CD4-positive, alpha-beta memory T cell (primary cell): ENCODE results near the gene TCF4. TPM values are rescaled to one million over a fixed set of nuclear protein-coding genes. Genes with fewer than 3 reads are reported as not detected.

Experiments
- CTCF ChIA-PET: fragments of 350-600 bp; sonication (Branson Sonifier 250); formaldehyde crosslinking; loops from one replicate; lab custom pipeline; 2021; ENCODE audit warnings: inconsistent platforms; ENCODE audit not compliant: partially characterized antibody; lab: Charles Lee
- POLR2A ChIA-PET: fragments of 350-600 bp; sonication (Branson Sonifier 250); formaldehyde crosslinking; loops from one replicate; lab custom pipeline; 2021; ENCODE audit not compliant: partially characterized antibody; lab: Charles Lee
- DNase-seq, 5 donors: peaks; one replicate each; pipeline versions ENCODE4 v3.0.0 to v3.0.0-alpha.2; 2020 to 2022; ENCODE audit warnings: mixed read lengths in 1 of 5
- H3K27ac ChIP-seq: one replicate; pipeline ENCODE4 v1.7.0; 2013; ENCODE audit warnings: low read depth, low read length
- H3K27me3 ChIP-seq: 2 replicates; pipeline ENCODE4 v1.7.0; 2013; ENCODE audit warnings: mild to moderate bottlenecking, low read length, moderate library complexity; ENCODE audit not compliant: insufficient read depth
- H3K36me3 ChIP-seq: 2 replicates; pipeline ENCODE4 v1.7.0; 2013; ENCODE audit warnings: mild to moderate bottlenecking, low read length, moderate library complexity; ENCODE audit not compliant: insufficient read depth
- H3K4me1 ChIP-seq: 2 replicates; pipeline ENCODE4 v1.7.0; 2013; ENCODE audit warnings: mild to moderate bottlenecking, low read length, moderate library complexity; ENCODE audit not compliant: insufficient read depth
- H3K4me3 ChIP-seq, 2 donors: one replicate each; pipeline ENCODE4 v1.7.0; 2013; ENCODE audit warnings: low read length in 2 of 2, mild to moderate bottlenecking in 1 of 2
- H3K9me3 ChIP-seq, 2 donors: one replicate each; pipeline ENCODE4 v1.7.0; 2013; ENCODE audit warnings: low read length in 2 of 2, control low read depth in 1 of 2; ENCODE audit not compliant: control insufficient read depth in 1 of 2
- H3K27ac Mint-ChIP-seq, 7 donors: one replicate each; pipeline ENCODE4 v1.8.0; 2020 to 2021; ENCODE audit warnings: mixed read lengths in 7 of 7, mild to moderate bottlenecking in 6 of 7, inconsistent platforms in 3 of 7, moderate library complexity in 3 of 7
- H3K27me3 Mint-ChIP-seq, 2 donors: one replicate each; pipeline ENCODE4 v1.8.0; 2020 to 2021; ENCODE audit warnings: mixed read lengths in 2 of 2
- H3K36me3 Mint-ChIP-seq, 2 donors: one replicate each; pipeline ENCODE4 v1.8.0; 2020 to 2021; ENCODE audit warnings: mixed read lengths in 2 of 2, inconsistent platforms in 1 of 2, mild to moderate bottlenecking in 1 of 2
- H3K4me1 Mint-ChIP-seq, 4 donors: one replicate each; pipeline ENCODE4 v1.8.0; 2020 to 2021; ENCODE audit warnings: mixed read lengths in 4 of 4, mild to moderate bottlenecking in 1 of 4
- H3K4me3 Mint-ChIP-seq, 8 donors: one replicate each; pipeline ENCODE4 v1.8.0; 2020 to 2021; ENCODE audit warnings: mixed read lengths in 8 of 8, mild to moderate bottlenecking in 7 of 8, moderate library complexity in 6 of 8, inconsistent platforms in 3 of 8
- H3K9me3 Mint-ChIP-seq, 8 donors: one replicate each; pipeline ENCODE4 v1.8.0; 2020 to 2021; ENCODE audit warnings: mixed read lengths in 8 of 8, mild to moderate bottlenecking in 5 of 8, inconsistent platforms in 3 of 8, moderate library complexity in 1 of 8
- intact Hi-C: fragments of 100-400 bp; cut with micrococcal nuclease; formaldehyde crosslinking; loops from one replicate; pipeline ENCODE4 v1.15.1; 2023
- polyA plus RNA-seq, 2 donors: library from polyadenylated mRNA; unstranded; fragments of 300-500 nt; fragmentation: Illumina TruSeq; gene quantifications; one replicate each; pipeline ENCODE4 v1.2.3, GENCODE V29; 2021
- total RNA-seq, 2 experiments: library from RNA; stranded (reverse); gene quantifications; one replicate each; pipeline ENCODE4 v1.2.3, GENCODE V29; 2021

The TCF4 gene
- total and polyA plus RNA-seq, 4 experiments from 2014 or later = 0.11 to 2.2 (median 0.76) TPM

DNA sequence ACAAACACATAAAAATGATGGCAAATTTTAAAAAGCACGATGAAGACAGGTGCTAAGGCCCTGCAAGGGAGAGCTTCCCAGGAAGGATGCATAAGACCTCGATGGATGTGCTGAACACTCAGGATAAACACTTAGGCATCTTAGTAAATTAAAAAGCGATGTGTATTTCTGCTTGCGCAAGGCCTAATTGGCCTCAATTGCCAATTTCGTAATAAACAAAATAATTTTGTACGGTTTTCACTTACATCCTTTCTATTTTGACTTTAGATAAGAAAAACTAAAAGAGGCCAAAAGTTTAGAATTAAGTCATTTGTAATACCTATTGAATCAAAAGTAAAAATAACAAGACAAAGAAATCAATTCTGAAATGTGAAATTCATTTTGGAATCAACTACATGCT is 189.1 kb downstream of the TCF4 start:
- Histone ChIP-seq H3K27ac (no peak overlapping the region), H3K4me1 (no peaks in the 10 kb centered on the region), H3K27me3 (no peaks in the 10 kb centered on the region), H3K4me3 (no peak overlapping the region), H3K36me3 (no peaks in the 10 kb centered on the region), H3K9me3 (no peaks in the 10 kb centered on the region)
- Mint-ChIP-seq H3K36me3 (no peaks in the 10 kb centered on the region), H3K4me3 (no peak overlapping the region), H3K4me1 (no peaks in the 10 kb centered on the region), H3K27ac (no peak overlapping the region), H3K9me3 (peaks cover 0 to 2% (median 0%) of the 10 kb centered on the region in 8 donors), H3K27me3 (no peaks in the 10 kb centered on the region)
- CTCF ChIA-PET = no interaction called here
- DNase-seq = no peak
- intact Hi-C loops = no loop called here
- POLR2A ChIA-PET = no interaction called here

DNA sequence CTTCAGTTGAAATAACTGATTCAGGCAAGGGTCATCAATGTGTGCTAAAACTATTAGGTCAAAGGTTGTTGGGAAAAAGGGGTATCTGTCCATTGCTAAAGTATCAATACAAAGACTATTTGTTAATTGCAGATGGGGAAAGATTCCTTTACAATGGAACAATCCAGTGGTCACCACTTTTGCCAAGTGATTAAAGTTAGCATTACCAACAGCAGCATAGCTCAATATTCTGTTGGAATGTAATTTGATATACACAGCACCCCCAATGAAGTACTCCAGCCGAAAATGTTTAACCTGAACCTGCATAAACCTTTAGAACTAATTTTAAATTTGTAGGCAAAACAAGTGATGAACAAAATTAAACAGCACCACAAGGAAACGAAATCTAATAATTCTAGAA is 191.0 kb downstream of the TCF4 start:
- H3K9me3 ChIP-seq = no peaks in the 10 kb centered on the region
- Mint-ChIP-seq H3K27me3 (no peaks in the 10 kb centered on the region), H3K4me3 (no peak overlapping the region), H3K9me3 (peaks cover 0 to 2% (median 0%) of the 10 kb centered on the region in 8 donors), H3K36me3 (no peaks in the 10 kb centered on the region), H3K27ac (no peak overlapping the region), H3K4me1 (no peaks in the 10 kb centered on the region)
- ChIA-PET CTCF (interaction anchor here (0.7 kb wide), 1 partner anchor 18 kb away, joined by 3 read pairs; no protein-coding TSS in a partner anchor), POLR2A (no interaction called here)
- intact Hi-C loops = no loop called here
- no peaks in the 10 kb centered on the region for H3K27me3 ChIP-seq
- no peak overlapping the region for H3K4me3 ChIP-seq
- H3K4me1 ChIP-seq = no peaks in the 10 kb centered on the region
- no peak for DNase-seq
- H3K27ac ChIP-seq = no peak overlapping the region
- no peaks in the 10 kb centered on the region for H3K36me3 ChIP-seq

DNA sequence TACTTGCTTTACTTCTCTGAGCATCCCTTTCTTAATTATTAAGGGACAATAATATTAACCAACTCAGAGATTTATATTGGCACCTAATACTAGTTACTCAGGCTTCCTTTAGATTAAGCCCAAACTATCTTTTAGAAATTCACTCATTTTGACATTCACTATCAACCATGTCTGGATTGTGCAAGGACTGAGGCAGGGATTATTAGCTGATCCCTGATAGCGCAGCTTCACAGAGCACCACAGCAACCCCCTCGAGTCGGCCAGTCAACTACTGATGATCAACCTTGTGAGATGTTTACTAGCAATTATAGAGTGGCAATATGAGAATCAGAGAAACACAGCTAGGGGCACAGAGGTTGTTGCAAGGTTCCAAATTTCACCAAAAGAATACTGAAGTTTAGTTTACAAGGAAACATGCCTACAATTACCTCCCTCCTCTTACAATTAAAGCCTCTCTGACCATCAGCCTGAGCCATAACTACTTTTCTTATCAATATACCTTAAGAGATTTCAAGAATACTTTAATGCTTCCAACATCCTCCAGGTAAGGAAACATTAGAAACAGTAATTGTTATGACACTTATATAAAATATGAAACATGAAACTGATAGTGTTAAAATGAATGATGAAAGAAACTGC is 191.6 kb downstream of the TCF4 start:
- Histone ChIP-seq H3K27me3 (no peaks in the 10 kb centered on the region), H3K4me1 (no peaks in the 10 kb centered on the region), H3K27ac (no peak overlapping the region), H3K4me3 (no peak overlapping the region), H3K9me3 (no peaks in the 10 kb centered on the region), H3K36me3 (no peaks in the 10 kb centered on the region)
- H3K27ac Mint-ChIP-seq = no peak overlapping the region
- H3K4me3 Mint-ChIP-seq = no peak overlapping the region
- intact Hi-C loops = no loop called here
- no peak for DNase-seq
- no peaks in the 10 kb centered on the region for H3K27me3 Mint-ChIP-seq
- POLR2A ChIA-PET = no interaction called here
- no peaks in the 10 kb centered on the region for H3K4me1 Mint-ChIP-seq
- H3K9me3 Mint-ChIP-seq = peaks cover 0 to 2% (median 0%) of the 10 kb centered on the region in 8 donors
- CTCF ChIA-PET = interaction anchor here (0.7 kb wide), 1 partner anchor 19 kb away, joined by 3 read pairs; no protein-coding TSS in a partner anchor
- no peaks in the 10 kb centered on the region for H3K36me3 Mint-ChIP-seq

- Histone ChIP-seq H3K4me3 (no peak overlapping the region), H3K36me3 (no peaks in the 10 kb centered on the region), H3K9me3 (no peaks in the 10 kb centered on the region), H3K4me1 (no peaks in the 10 kb centered on the region), H3K27ac (no peak overlapping the region), H3K27me3 (no peaks in the 10 kb centered on the region)
- ChIA-PET POLR2A (no interaction called here), CTCF (no interaction called here)
- no peaks in the 10 kb centered on the region for H3K4me1 Mint-ChIP-seq
- H3K27me3 Mint-ChIP-seq = no peaks in the 10 kb centered on the region
- H3K27ac Mint-ChIP-seq = no peak overlapping the region
- intact Hi-C loops = no loop called here
- no peak for DNase-seq
- no peak overlapping the region for H3K4me3 Mint-ChIP-seq
- peaks cover 0 to 2% (median 0%) of the 10 kb centered on the region in 8 donors for H3K9me3 Mint-ChIP-seq
- H3K36me3 Mint-ChIP-seq = no peaks in the 10 kb centered on the region
These were observed 192.2 kb downstream of the TCF4 start for GRCh38 chr18:55395799-55396198.

GRCh38 chr18:55390898-55391297 is 197.1 kb downstream of the TCF4 start:
- H3K27ac Mint-ChIP-seq = no peak overlapping the region
- no peak overlapping the region for H3K27ac ChIP-seq
- no peaks in the 10 kb centered on the region for H3K4me1 ChIP-seq
- peaks cover 0 to 4% of the 10 kb centered on the region in 2 donors for H3K27me3 Mint-ChIP-seq
- H3K36me3 ChIP-seq = no peaks in the 10 kb centered on the region
- no peaks in the 10 kb centered on the region for H3K36me3 Mint-ChIP-seq
- H3K27me3 ChIP-seq = no peaks in the 10 kb centered on the region
- POLR2A ChIA-PET = no interaction called here
- CTCF ChIA-PET = no interaction called here
- intact Hi-C loops = no loop called here
- no peak for DNase-seq
- no peak overlapping the region for H3K4me3 ChIP-seq
- H3K4me1 Mint-ChIP-seq = no peaks in the 10 kb centered on the region
- H3K9me3 ChIP-seq = no peaks in the 10 kb centered on the region
- H3K4me3 Mint-ChIP-seq = no peak overlapping the region
- peaks cover 0 to 3% (median 0%) of the 10 kb centered on the region in 8 donors for H3K9me3 Mint-ChIP-seq

GRCh38 chr18:55387139-55387984 is 200.6 kb downstream of the TCF4 start:
- H3K9me3 ChIP-seq = no peaks in the 10 kb centered on the region
- H3K27me3 Mint-ChIP-seq = peaks cover 0 to 4% of the 10 kb centered on the region in 2 donors

GRCh38 chr18:55386545-55386944 is 201.4 kb downstream of the TCF4 start:
- no peaks in the 10 kb centered on the region for H3K36me3 ChIP-seq
- H3K27ac ChIP-seq = no peak overlapping the region
- H3K9me3 ChIP-seq = no peaks in the 10 kb centered on the region
- CTCF ChIA-PET = no interaction called here
- Mint-ChIP-seq H3K4me1 (no peaks in the 10 kb centered on the region), H3K9me3 (peaks cover 0 to 5% (median 0%) of the 10 kb centered on the region in 8 donors), H3K4me3 (no peak overlapping the region), H3K27ac (no peak overlapping the region), H3K27me3 (peaks cover 0 to 4% of the 10 kb centered on the region in 2 donors), H3K36me3 (no peaks in the 10 kb centered on the region)
- intact Hi-C loops = no loop called here
- no peaks in the 10 kb centered on the region for H3K4me1 ChIP-seq
- no peak overlapping the region for H3K4me3 ChIP-seq
- POLR2A ChIA-PET = no interaction called here
- H3K27me3 ChIP-seq = no peaks in the 10 kb centered on the region
- DNase-seq = no peak

More at GRCh38 chr18:55387139-55387984, 200.6 kb downstream of the TCF4 start:
- Histone ChIP-seq H3K27me3 (no peaks in the 10 kb centered on the region), H3K4me3 (no peak overlapping the region), H3K4me1 (no peaks in the 10 kb centered on the region), H3K36me3 (no peaks in the 10 kb centered on the region), H3K27ac (no peak overlapping the region)
- POLR2A ChIA-PET = no interaction called here
- CTCF ChIA-PET = interaction anchor here (1.5 kb wide), 1 partner anchor 28 kb away, joined by 6 read pairs; no protein-coding TSS in a partner anchor
- Mint-ChIP-seq H3K4me3 (no peak overlapping the region), H3K4me1 (no peaks in the 10 kb centered on the region), H3K36me3 (no peaks in the 10 kb centered on the region), H3K27ac (no peak overlapping the region), H3K9me3 (peaks cover 0 to 5% (median 0%) of the 10 kb centered on the region in 8 donors)
- DNase-seq = no peak
- intact Hi-C loops = no loop called here
